SU-DHL-6 (cell line): ENCODE measurements around the gene VWA2.

Experiments
- H2AFZ ChIP-seq: fragments of 200-600 bp; sonication (generic); 2 replicates; pipeline ENCODE4 v1.6.1; 2014; ENCODE audit warnings: low read depth, mild to moderate bottlenecking, moderate library complexity, mixed read lengths, antibody characterized with exemption, low read length; ENCODE audit not compliant: severe bottlenecking
- H3F3A ChIP-seq: fragments of 200-600 bp; shearing (Covaris generic); 2 replicates; pipeline ENCODE4 v1.6.0; 2016; ENCODE audit warnings: antibody characterized with exemption, mild to moderate bottlenecking; ENCODE audit not compliant: insufficient read depth
- H3K27ac ChIP-seq: fragments of 200-600 bp; sonication (generic); 2 replicates; pipeline ENCODE4 v1.5.1; 2016; ENCODE audit warnings: low read depth, mild to moderate bottlenecking, low read length, moderate library complexity, mixed read lengths
- H3K27me3 ChIP-seq: fragments of 200-600 bp; sonication (generic), shearing (Covaris generic); 2 replicates; pipeline ENCODE4 v1.6.0; 2014; ENCODE audit warnings: mild to moderate bottlenecking, low read length
- H3K36me3 ChIP-seq: fragments of 200-600 bp; sonication (generic); 2 replicates; pipeline ENCODE4 v1.6.1; 2014; ENCODE audit warnings: mild to moderate bottlenecking, low read length, mixed read lengths
- H3K4me2 ChIP-seq: fragments of 300-600, 200-600 bp; shearing (Covaris generic), sonication (generic); 2 replicates; pipeline ENCODE4 v1.6.0; 2014; ENCODE audit warnings: low read length, low read depth, mild to moderate bottlenecking; ENCODE audit not compliant: poor library complexity, severe bottlenecking
- H3K4me3 ChIP-seq: fragments of 200-600 bp; sonication (generic); 2 replicates; pipeline ENCODE4 v1.5.1; 2014; ENCODE audit warnings: antibody characterized with exemption, low read length, mild to moderate bottlenecking, mixed read lengths; ENCODE audit not compliant: insufficient read depth, poor library complexity, severe bottlenecking
- H3K79me2 ChIP-seq: fragments of 200-600 bp; sonication (generic); 2 replicates; pipeline ENCODE4 v1.6.1; 2014; ENCODE audit warnings: mild to moderate bottlenecking, low read length, moderate library complexity; ENCODE audit not compliant: insufficient read depth
- H3K9ac ChIP-seq: fragments of 200-600 bp; sonication (generic); 2 replicates; pipeline ENCODE4 v1.7.0; 2014; ENCODE audit warnings: mild to moderate bottlenecking, low read length
- H3K9me2 ChIP-seq: fragments of 200-600 bp; sonication (generic); replicated peaks from 2 replicates; pipeline ENCODE4 v1.6.1; 2014; ENCODE audit warnings: low read length; ENCODE audit not compliant: insufficient read depth
- H3K9me3 ChIP-seq: fragments of 200-600 bp; sonication (generic); 2 replicates; pipeline ENCODE4 v1.6.1; 2014; ENCODE audit warnings: low read length, mixed read lengths; ENCODE audit not compliant: insufficient read depth
- H4K20me1 ChIP-seq: fragments of 200-600 bp; sonication (generic); 2 replicates; pipeline ENCODE4 v1.6.1; 2014; ENCODE audit warnings: low read depth, mild to moderate bottlenecking, antibody characterized with exemption, low read length, moderate library complexity, mixed read lengths
- EZH2phosphoT487 ChIP-seq: fragments of 200-600 bp; sonication (generic), shearing (Covaris generic); conservative IDR thresholded peaks from 2 replicates; pipeline ENCODE4 v1.6.1; 2018; ENCODE audit warnings: mild to moderate bottlenecking, antibody characterized with exemption, low read length, moderate library complexity, mixed read lengths
- TF ChIP-seq, protein P1 (sequence below): fragments of 200-600 bp; sonication (generic); IDR thresholded peaks from one replicate; pipeline ENCODE4 v1.5.1; 2017; ENCODE audit warnings: antibody characterized with exemption, mild to moderate bottlenecking, low read length, moderate library complexity; ENCODE audit not compliant: insufficient read depth, poor library complexity, severe bottlenecking

Gene VWA2

GRCh38 chr10:114337510-114338462 is 98.7 kb downstream of the VWA2 start:
- Histone ChIP-seq H3K9me2 (no peaks in the 10 kb centered on the region), H3K4me2 (no peak overlapping the region), H3K79me2 (no peaks in the 10 kb centered on the region), H3K9ac (no peak overlapping the region), H3K36me3 (no peaks in the 10 kb centered on the region), H3K27me3 (no peaks in the 10 kb centered on the region), H3F3A (no peaks in the 10 kb centered on the region), H3K4me3 (no peak overlapping the region), H4K20me1 (no peaks in the 10 kb centered on the region), H3K9me3 (no peaks in the 10 kb centered on the region), H2AFZ (no peak overlapping the region), H3K27ac (no peak overlapping the region)
- TF ChIP-seq EZH2phosphoT487: no peak
- TF ChIP-seq, protein P1, sequence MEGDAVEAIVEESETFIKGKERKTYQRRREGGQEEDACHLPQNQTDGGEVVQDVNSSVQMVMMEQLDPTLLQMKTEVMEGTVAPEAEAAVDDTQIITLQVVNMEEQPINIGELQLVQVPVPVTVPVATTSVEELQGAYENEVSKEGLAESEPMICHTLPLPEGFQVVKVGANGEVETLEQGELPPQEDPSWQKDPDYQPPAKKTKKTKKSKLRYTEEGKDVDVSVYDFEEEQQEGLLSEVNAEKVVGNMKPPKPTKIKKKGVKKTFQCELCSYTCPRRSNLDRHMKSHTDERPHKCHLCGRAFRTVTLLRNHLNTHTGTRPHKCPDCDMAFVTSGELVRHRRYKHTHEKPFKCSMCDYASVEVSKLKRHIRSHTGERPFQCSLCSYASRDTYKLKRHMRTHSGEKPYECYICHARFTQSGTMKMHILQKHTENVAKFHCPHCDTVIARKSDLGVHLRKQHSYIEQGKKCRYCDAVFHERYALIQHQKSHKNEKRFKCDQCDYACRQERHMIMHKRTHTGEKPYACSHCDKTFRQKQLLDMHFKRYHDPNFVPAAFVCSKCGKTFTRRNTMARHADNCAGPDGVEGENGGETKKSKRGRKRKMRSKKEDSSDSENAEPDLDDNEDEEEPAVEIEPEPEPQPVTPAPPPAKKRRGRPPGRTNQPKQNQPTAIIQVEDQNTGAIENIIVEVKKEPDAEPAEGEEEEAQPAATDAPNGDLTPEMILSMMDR: no peak

- H3K27ac ChIP-seq: no peak overlapping the region
- H3K4me3 ChIP-seq: no peak overlapping the region
- no peaks in the 10 kb centered on the region for H3F3A ChIP-seq
- H3K9ac ChIP-seq: no peak overlapping the region
- no peaks in the 10 kb centered on the region for H3K9me2 ChIP-seq
- no peaks in the 10 kb centered on the region; the same call in 1 of the 2 replicates for H3K27me3 ChIP-seq
- H3K79me2 ChIP-seq: no peaks in the 10 kb centered on the region
- no peak overlapping the region for H2AFZ ChIP-seq
- H3K36me3 ChIP-seq: no peaks in the 10 kb centered on the region
- no peaks in the 10 kb centered on the region for H4K20me1 ChIP-seq
- no peak overlapping the region for H3K4me2 ChIP-seq
- TF ChIP-seq EZH2phosphoT487: no peak
- TF ChIP-seq, protein P1: no peak
- no peaks in the 10 kb centered on the region for H3K9me3 ChIP-seq
Observed at GRCh38 chr10:114340816-114341215, 101.8 kb downstream of the VWA2 start.
